Ovary (tissue), 9 donors: ENCODE measurements around the gene MCF2L. TPM values are rescaled to one million over a fixed set of nuclear protein-coding genes. Genes with fewer than 3 reads are reported as not detected.
"Not testable (repeated sequence)": the region's sequence is repeated elsewhere in the genome, so short reads cannot be mapped to it uniquely, and the experiment has no call there.

Experiments used
- DNase-seq, 5 donors: peaks; one replicate each; pipeline ENCODE4 v3.0.0-alpha.2; 2019 to 2020
- H3K27ac ChIP-seq, 2 donors: fragments of 200-600 bp; one replicate each; pipeline versions ENCODE4 v1.5.1 to v1.8.0; 2019 to 2022
- H3K27me3 ChIP-seq: fragments of 200-600 bp; one replicate; pipeline ENCODE4 v1.8.0; 2022
- H3K36me3 ChIP-seq: fragments of 200-600 bp; sonication (generic); one replicate; pipeline ENCODE4 v1.5.1; 2019
- H3K4me1 ChIP-seq: one replicate; pipeline ENCODE4 v1.8.1; 2013; ENCODE audit warnings: mild to moderate bottlenecking, moderate library complexity; ENCODE audit not compliant: insufficient read depth
- H3K4me3 ChIP-seq: fragments of 200-600 bp; sonication (generic); one replicate; pipeline ENCODE4 v1.5.1; 2017
- H3K9me3 ChIP-seq, 2 donors: fragments of 200-600 bp in 1 of 2; sonication (generic) in 1 of 2; one replicate each; pipeline versions ENCODE4 v1.5.1 to v1.8.1; 2013 to 2019; ENCODE audit warnings: mild to moderate bottlenecking in 1 of 2, moderate library complexity in 1 of 2
- EP300 ChIP-seq: sonication (generic); formaldehyde crosslinking; IDR thresholded peaks from one replicate; pipeline ENCODE4 v1.6.1; 2017; ENCODE audit warnings: antibody characterized with exemption
- POLR2A ChIP-seq: fragments of 450-650 bp; IDR thresholded peaks from one replicate; pipeline ENCODE4 v1.6.1; 2017; ENCODE audit warnings: antibody characterized with exemption, mild to moderate bottlenecking, moderate library complexity
- WGBS, 3 donors: extraction: QIAGEN DNeasy Blood & Tissue Kit in 1 of 3; methylation state at CpG; one replicate each; pipeline versions ENCODE4 v1.1.5 to v1.1.7; 2013 to 2017; 5-methylcytosine and 5-hydroxymethylcytosine counted together
- intact Hi-C, 4 donors: fragments of 100-400 bp; cut with DNase I; formaldehyde crosslinking; loops; one replicate each; pipeline versions ENCODE4 v1.11.0 to v1.15.1; 2022 to 2023
- polyA plus RNA-seq, 2 donors: library from polyadenylated mRNA; stranded (reverse); fragments of 200-250 nt in 1 of 2; fragments of 350-450 nt in 1 of 2; fragmentation: Illumina TruSeq in 1 of 2; extraction: RNeasy Lipid Tissue Mini Kit (QIAGEN cat#74804) in 1 of 2; gene quantifications; one replicate each; pipeline ENCODE4 v1.2.3, GENCODE V29; 2013 to 2014
- total RNA-seq, 7 donors: library from RNA; depleted of rRNA in 2 of 7; stranded (reverse); fragments of >200 nt in 2 of 7; fragmentation: NEBNext Ultra II Directional in 3 of 7; extraction: Animal tissue kit (Norgen Biotek cat#: 25700) in 3 of 7; gene quantifications; one replicate each; pipeline versions ENCODE4 v1.1.0 to v1.2.4, GENCODE V29; 2016 to 2023
- TF ChIP-seq, protein P1 (sequence below), 3 donors: fragments of 450-650 bp in 2 of 3; fragments of 200-600 bp in 1 of 3; IDR thresholded peaks; one replicate each; pipeline versions ENCODE4 v1.5.1 to v1.8.0; 2016 to 2022; ENCODE audit warnings: antibody characterized with exemption in 3 of 3, mild to moderate bottlenecking in 1 of 3
- donor health status: DM: no; HTN: no; CAD: no; lungs with moderate emphysema.
- donor health status: DM: no; HTN: no; CAD: no.
- donor health status: Bipolar disorder and iron deficiency.
- donor health status: DM: yes; HTN: yes; CAD: no.
- donor health status: DM: no; HTN: no; CAD: no.
- donor health status: DM: yes; HTN: yes; CAD: no.

Gene MCF2L
- total and polyA plus RNA-seq, 9 donors, result 5.6 to 22.2 (median 8.7) TPM

DNA sequence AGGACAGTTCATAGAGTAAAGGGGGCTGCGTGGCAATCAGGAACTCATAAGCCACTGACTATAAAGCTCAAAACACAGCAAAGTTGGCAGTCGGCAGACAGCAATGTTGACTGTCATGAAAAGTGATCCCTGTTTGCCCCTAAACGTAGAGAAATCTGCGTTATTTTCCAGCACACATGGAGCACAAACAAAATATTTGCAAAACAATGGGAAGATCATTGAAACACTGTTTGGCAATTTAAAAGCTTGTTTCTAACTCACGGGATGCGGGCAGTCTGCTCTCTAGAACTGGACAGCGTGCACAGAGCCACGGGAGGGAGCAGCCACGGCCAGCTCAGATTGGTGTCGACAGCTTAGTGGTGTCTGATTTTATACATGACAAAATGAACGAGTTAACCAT is 130.1 kb downstream of the MCF2L start:
- no peak overlapping the region for H3K4me3 ChIP-seq
- H3K27ac ChIP-seq, result no peak overlapping the region
- WGBS, 3 donors, result 64 to 80% (median 65%) methylated on average over 11 of the region's 11 CpGs
- H3K27me3 ChIP-seq, result no peaks in the 10 kb centered on the region
- intact Hi-C loops, result no loop called here
- H3K36me3 ChIP-seq, result no peaks in the 10 kb centered on the region
- DNase-seq, result no peak
- H3K9me3 ChIP-seq, result no peaks in the 10 kb centered on the region
- H3K4me1 ChIP-seq, result no peaks in the 10 kb centered on the region
- TF ChIP-seq, protein P1, sequence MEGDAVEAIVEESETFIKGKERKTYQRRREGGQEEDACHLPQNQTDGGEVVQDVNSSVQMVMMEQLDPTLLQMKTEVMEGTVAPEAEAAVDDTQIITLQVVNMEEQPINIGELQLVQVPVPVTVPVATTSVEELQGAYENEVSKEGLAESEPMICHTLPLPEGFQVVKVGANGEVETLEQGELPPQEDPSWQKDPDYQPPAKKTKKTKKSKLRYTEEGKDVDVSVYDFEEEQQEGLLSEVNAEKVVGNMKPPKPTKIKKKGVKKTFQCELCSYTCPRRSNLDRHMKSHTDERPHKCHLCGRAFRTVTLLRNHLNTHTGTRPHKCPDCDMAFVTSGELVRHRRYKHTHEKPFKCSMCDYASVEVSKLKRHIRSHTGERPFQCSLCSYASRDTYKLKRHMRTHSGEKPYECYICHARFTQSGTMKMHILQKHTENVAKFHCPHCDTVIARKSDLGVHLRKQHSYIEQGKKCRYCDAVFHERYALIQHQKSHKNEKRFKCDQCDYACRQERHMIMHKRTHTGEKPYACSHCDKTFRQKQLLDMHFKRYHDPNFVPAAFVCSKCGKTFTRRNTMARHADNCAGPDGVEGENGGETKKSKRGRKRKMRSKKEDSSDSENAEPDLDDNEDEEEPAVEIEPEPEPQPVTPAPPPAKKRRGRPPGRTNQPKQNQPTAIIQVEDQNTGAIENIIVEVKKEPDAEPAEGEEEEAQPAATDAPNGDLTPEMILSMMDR (IDR thresholded peaks at IDR 0.05), result no peak
- TF ChIP-seq EP300, result no peak
- no peak for TF ChIP-seq POLR2A

DNA sequence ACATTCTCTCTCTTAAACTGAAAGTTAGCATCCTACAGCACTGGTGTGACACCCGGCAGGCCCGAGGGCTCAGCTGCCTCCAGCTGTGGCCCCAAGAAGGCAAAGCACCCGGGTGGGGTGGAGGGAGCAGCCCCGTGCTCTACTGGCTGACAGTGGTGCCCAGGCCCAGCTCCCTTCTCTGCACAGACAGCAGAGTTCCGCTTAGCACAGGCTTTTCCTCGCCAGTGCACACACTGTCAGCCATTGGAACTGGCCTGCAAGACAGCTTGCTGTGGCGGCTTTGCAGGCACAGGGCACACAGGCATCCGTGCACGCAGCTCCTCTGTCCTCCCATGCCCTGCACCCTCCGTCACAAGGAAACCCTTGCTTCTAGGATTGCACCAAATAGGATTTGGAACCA is 133.3 kb downstream of the MCF2L start:
- H3K27ac ChIP-seq, H3K36me3 ChIP-seq, H3K27me3 ChIP-seq, intact Hi-C loops, H3K4me3 ChIP-seq, H3K4me1 ChIP-seq, H3K9me3 ChIP-seq, DNase-seq: not testable (repeated sequence)
- 65 to 76% (median 66%) methylated on average over 10 of the region's 10 CpGs for WGBS, 3 donors

DNA sequence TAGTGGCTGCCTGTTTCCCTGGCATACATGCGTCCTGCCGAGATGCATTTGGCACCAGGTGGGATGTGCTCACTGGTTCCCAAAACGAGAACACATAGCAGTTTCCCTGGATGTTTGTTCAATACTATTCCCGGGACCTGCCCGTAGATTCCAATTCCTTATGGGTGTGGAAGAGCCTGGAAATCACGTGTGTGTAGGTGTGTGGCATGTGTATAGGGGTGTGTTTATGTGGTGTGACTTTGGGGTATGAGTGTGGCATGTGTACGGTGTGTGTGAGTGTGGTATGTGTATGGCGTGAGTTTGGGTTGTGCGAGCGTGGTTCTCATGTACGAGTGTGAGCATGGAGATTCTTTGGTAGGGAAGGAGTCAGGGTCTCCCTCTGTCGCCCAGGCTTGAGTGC is 133.7 kb downstream of the MCF2L start:
- no peak for DNase-seq
- intact Hi-C loops, result no loop called here
- H3K27ac ChIP-seq, result no peak overlapping the region
- no peaks in the 10 kb centered on the region for H3K9me3 ChIP-seq
- H3K36me3 ChIP-seq, result no peaks in the 10 kb centered on the region
- TF ChIP-seq, protein P1 (IDR thresholded peaks at IDR 0.05), result no peak
- TF ChIP-seq POLR2A (no peak), EP300 (no peak)
- H3K4me1 ChIP-seq, result no peaks in the 10 kb centered on the region
- H3K4me3 ChIP-seq, result no peak overlapping the region
- WGBS, 3 donors, result 82 to 86% (median 85%) methylated on average over 12 of the region's 12 CpGs
- H3K27me3 ChIP-seq, result no peaks in the 10 kb centered on the region

DNA sequence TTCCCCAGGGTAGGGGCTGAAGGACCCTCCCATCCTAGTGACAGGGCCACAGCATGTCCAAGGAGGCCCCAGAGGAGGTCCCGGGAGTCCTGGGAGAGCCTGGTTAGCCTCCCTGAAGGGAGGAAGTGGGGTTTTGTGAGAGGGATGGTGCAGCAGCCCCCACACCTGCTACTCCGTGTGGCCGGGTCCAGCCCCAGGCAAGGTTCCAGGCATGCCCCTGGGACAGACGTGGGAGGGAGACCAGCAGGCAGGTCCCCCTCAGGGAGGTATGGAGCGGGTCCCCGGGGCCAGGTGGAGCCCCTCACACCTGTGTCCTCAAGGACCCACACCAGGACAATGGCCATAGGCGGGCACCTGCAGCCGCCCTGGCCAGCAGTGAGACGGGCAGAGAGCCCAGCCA is 134.6 kb downstream of the MCF2L start:
- TF ChIP-seq, protein P1 (IDR thresholded peaks at IDR 0.05), result no peak
- no peak for TF ChIP-seq EP300
- no peak for TF ChIP-seq POLR2A
- H3K27me3 ChIP-seq, result no peaks in the 10 kb centered on the region
- 53 to 60% (median 55%) methylated on average over 9 of the region's 9 CpGs for WGBS, 3 donors
- no peak overlapping the region for H3K4me3 ChIP-seq
- H3K27ac ChIP-seq, result no peak overlapping the region
- intact Hi-C loops, result no loop called here
- no peaks in the 10 kb centered on the region for H3K36me3 ChIP-seq
- H3K4me1 ChIP-seq, result no peaks in the 10 kb centered on the region
- DNase-seq, result no peak
- H3K9me3 ChIP-seq, result no peaks in the 10 kb centered on the region

DNA sequence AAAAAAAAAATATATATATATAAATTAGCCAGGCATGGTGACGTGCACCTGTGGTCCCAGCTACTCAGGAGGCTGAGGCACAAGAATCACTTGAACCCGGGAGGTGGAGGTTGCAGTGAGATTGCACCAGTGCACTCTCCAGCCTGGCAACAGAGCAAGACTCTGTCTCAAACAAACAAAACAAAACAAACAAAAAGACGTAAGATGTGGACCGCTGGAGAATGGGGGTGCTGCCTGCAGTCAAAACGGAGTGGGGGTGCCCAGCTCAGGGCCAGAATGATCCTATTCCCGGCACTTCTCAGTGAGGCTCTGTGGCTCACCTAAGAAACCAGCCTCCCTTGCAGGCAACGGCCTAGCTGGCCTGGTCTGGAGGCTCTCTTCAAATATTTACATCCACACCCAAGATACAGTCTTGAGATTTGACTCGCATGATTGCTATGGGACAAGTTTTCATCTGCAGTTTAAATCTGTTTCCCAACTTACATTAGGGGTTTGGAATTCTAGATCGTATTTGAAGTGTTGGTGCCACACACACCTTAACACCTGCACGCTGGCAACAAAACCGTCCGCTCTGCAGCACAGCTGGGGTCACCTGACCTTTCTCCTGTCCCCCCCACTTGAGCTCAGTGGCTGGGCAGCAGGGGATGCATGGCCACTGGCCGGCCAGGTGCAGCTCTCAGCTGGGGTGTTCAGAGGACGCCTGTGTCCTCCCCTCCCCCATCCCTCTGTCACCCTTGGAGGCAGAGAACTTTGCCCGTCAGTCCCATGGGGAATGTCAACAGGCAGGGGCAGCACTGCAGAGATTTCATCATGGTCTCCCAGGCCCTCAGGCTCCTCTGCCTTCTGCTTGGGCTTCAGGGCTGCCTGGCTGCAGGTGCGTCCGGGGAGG is 136.3 kb downstream of the MCF2L start, which contains the start of gene F7:
Gene F7 (plus strand): TSS at position 760 of the 889 bp plus-strand sequence. CDS start 51 bp downstream, at position 811.
- Histone ChIP-seq H3K27ac (no peak within 1 kb of the TSS), H3K36me3 (no peaks in the 10 kb centered on the region), H3K9me3 (no peaks in the 10 kb centered on the region), H3K4me3 (no peak within 1 kb of the TSS), H3K27me3 (no peaks in the 10 kb centered on the region), H3K4me1 (peaks cover 3% of the 10 kb centered on the region)
- no peak for TF ChIP-seq EP300
- TF ChIP-seq, protein P1 (IDR thresholded peaks at IDR 0.05), result no peak
- no peak for TF ChIP-seq POLR2A
- intact Hi-C loops, result no loop called here
- WGBS, 3 donors, result 52 to 60% (median 58%) methylated on average over 17 of the region's 17 CpGs
- DNase-seq, result no peak
